Pancreas (tissue), 10 donors: ENCODE measurements around the gene PCDHB4. TPM values are rescaled to one million over a fixed set of nuclear protein-coding genes. Genes with fewer than 3 reads are reported as not detected.
A peak's percentile ranks its signal among the peaks of the same experiment; 100 is the strongest.
"Not testable (repeated sequence)": the region's sequence is repeated elsewhere in the genome, so short reads cannot be mapped to it uniquely, and the experiment has no call there.

ENCODE experiments used
- ATAC-seq, 4 donors: fragments of 200-7000 bp; cut with Tn5 transposase; one replicate each; pipeline versions ENCODE4 v1.8.0 to v1.9.1; 2020; ENCODE audit warnings: mild to moderate bottlenecking in 4 of 4, moderate library complexity in 4 of 4
- DNase-seq, 6 donors: peaks; one replicate each; pipeline ENCODE4 v3.0.0-alpha.2; 2020
- FAIRE-seq: peaks from 2 replicates; lab custom pipeline; 2012; peaks lifted over from hg19 to GRCh38; lab: Jason Lieb, UNC
- H3K27ac ChIP-seq, 4 donors: fragments of 200-600 bp; sonication (generic); 1 replicate in 3 of 4; 2 replicates in 1 of 4; pipeline versions ENCODE4 v1.5.0 to v1.8.0; 2020
- H3K27me3 ChIP-seq, 4 donors: fragments of 200-600 bp; one replicate each; pipeline ENCODE4 v1.8.0; 2021
- H3K36me3 ChIP-seq, 3 donors: fragments of 200-600 bp; sonication (generic) in 1 of 3; one replicate each; pipeline versions ENCODE4 v1.5.0 to v1.8.0; 2020 to 2021
- H3K4me1 ChIP-seq, 3 donors: fragments of 200-600 bp; one replicate each; pipeline ENCODE4 v1.8.0; 2021
- H3K4me3 ChIP-seq, 4 donors: fragments of 200-600 bp; sonication (generic) in 2 of 4; one replicate each; pipeline versions ENCODE4 v1.5.0 to v1.8.0; 2020 to 2021
- H3K9me3 ChIP-seq, 4 donors: fragments of 200-600 bp; one replicate each; pipeline ENCODE4 v1.8.0; 2021
- WGBS, 2 donors: extraction: QIAGEN DNeasy Blood & Tissue Kit; methylation state at CpG; one replicate each; pipeline ENCODE4 v1.1.7; 2013; 5-methylcytosine and 5-hydroxymethylcytosine counted together
- intact Hi-C, 3 donors: fragments of 100-400 bp; cut with DNase I; formaldehyde crosslinking; loops; one replicate each; pipeline versions ENCODE4 v1.11.1 to v1.14.2; 2022
- polyA plus RNA-seq, 2 donors: library from polyadenylated mRNA; stranded (reverse); fragments of 200-250 nt; gene quantifications; one replicate each; pipeline ENCODE4 v1.2.3, GENCODE V29; 2013
- total RNA-seq, 6 donors: library from RNA; stranded (reverse); fragmentation: NEBNext Ultra II Directional in 4 of 6; extraction: Animal tissue kit (Norgen Biotek cat#: 25700) in 4 of 6; gene quantifications; one replicate each; pipeline versions ENCODE4 v1.2.1 to v1.2.4, GENCODE V29; 2021 to 2023
- TF ChIP-seq, protein P1 (sequence below), 4 donors: fragments of 200-600 bp; sonication (generic) in 3 of 4; IDR thresholded peaks; one replicate each; pipeline versions ENCODE4 v1.5.0 to v1.8.0; 2021; ENCODE audit warnings: antibody characterized with exemption in 4 of 4
- donor health status: healthy with polysubstance abuse.
- donor health status: DM: no; HTN: no; CAD: no; lungs with moderate emphysema.
- donor health status: DM: no; HTN: no; CAD: no.
- donor health status: control.
- donor health status: control.
- donor health status: Bipolar disorder and iron deficiency.
- donor health status: DM: yes; HTN: yes; CAD: no.
- donor health status: DM: no; HTN: no; CAD: no.
- donor health status: DM: no; HTN: no; CAD: no.
- donor health status: DM: yes; HTN: yes; CAD: no.

Gene PCDHB4
- total and polyA plus RNA-seq, 8 donors: 1.2 to 7.2 (median 4.5) TPM

DNA sequence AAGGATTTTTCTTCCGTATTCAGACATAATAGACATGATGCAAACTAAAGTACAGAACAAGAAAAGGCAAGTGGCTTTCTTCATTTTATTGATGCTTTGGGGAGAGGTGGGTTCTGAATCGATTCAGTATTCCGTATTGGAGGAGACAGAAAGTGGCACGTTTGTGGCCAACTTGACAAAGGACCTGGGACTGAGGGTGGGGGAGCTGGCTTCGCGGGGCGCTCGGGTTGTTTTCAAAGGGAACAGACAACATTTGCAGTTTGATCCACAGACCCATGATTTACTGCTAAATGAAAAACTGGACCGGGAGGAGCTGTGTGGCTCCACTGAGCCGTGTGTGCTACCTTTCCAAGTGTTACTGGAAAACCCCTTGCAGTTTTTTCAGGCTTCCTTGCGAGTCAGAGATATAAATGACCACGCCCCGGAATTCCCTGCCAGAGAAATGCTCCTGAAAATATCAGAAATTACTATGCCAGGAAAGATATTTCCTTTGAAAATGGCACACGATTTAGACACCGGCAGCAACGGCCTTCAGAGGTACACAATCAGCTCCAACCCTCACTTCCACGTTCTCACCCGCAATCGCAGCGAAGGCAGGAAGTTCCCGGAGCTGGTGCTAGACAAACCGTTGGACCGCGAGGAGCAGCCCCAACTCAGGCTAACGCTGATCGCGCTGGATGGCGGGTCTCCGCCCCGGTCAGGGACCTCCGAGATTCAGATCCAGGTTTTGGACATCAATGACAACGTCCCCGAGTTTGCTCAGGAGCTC, 28.8 kb downstream of the PCDHB4 start:
- H3K4me3 ChIP-seq: peak overlapping the region in 1 of 4 donors; percentile 11
- ATAC-seq (no peak), FAIRE-seq (no peak), DNase-seq (no peak)
- intact Hi-C loops: loop anchor here in 1 of 3 donors (10.0 kb wide), 1 partner anchor 234 kb away; the partner anchor contains the start of genes PCDHGA7 and PCDHGB4
- H3K27ac ChIP-seq: no peak overlapping the region
- no peaks in the 10 kb centered on the region for H3K27me3 ChIP-seq
- no peaks in the 10 kb centered on the region for H3K4me1 ChIP-seq
- TF ChIP-seq, protein P1, sequence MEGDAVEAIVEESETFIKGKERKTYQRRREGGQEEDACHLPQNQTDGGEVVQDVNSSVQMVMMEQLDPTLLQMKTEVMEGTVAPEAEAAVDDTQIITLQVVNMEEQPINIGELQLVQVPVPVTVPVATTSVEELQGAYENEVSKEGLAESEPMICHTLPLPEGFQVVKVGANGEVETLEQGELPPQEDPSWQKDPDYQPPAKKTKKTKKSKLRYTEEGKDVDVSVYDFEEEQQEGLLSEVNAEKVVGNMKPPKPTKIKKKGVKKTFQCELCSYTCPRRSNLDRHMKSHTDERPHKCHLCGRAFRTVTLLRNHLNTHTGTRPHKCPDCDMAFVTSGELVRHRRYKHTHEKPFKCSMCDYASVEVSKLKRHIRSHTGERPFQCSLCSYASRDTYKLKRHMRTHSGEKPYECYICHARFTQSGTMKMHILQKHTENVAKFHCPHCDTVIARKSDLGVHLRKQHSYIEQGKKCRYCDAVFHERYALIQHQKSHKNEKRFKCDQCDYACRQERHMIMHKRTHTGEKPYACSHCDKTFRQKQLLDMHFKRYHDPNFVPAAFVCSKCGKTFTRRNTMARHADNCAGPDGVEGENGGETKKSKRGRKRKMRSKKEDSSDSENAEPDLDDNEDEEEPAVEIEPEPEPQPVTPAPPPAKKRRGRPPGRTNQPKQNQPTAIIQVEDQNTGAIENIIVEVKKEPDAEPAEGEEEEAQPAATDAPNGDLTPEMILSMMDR (IDR thresholded peaks at IDR 0.05): no peak
- no peaks in the 10 kb centered on the region for H3K36me3 ChIP-seq
- H3K9me3 ChIP-seq: peaks cover 0 to 4% (median 0%) of the 10 kb centered on the region in 4 donors
- WGBS, 2 donors: 29 to 48% methylated on average over 33 of the region's 33 CpGs

GRCh38 chr5:141150993-141151325, 29.3 kb downstream of the PCDHB4 start:
- Histone ChIP-seq H3K9me3 (peaks cover 0 to 4% (median 0%) of the 10 kb centered on the region in 4 donors), H3K4me1 (no peaks in the 10 kb centered on the region), H3K27me3 (no peaks in the 10 kb centered on the region), H3K4me3 (no peak overlapping the region), H3K27ac (no peak overlapping the region), H3K36me3 (no peaks in the 10 kb centered on the region)
- 22 to 48% methylated on average over 13 of the region's 13 CpGs for WGBS, 2 donors
- no peak for FAIRE-seq
- DNase-seq: no peak
- no peak for ATAC-seq
- intact Hi-C loops: loop anchor here in 1 of 3 donors (10.0 kb wide), 1 partner anchor 234 kb away; the partner anchor contains the start of genes PCDHGA7 and PCDHGB4
- TF ChIP-seq, protein P1 (IDR thresholded peaks at IDR 0.05): no peak

GRCh38 chr5:141151632-141152031, 30.0 kb downstream of the PCDHB4 start:
- H3K36me3 ChIP-seq, H3K4me3 ChIP-seq, ATAC-seq, H3K4me1 ChIP-seq, H3K9me3 ChIP-seq, FAIRE-seq, H3K27ac ChIP-seq, H3K27me3 ChIP-seq, DNase-seq: not testable (repeated sequence)
- WGBS, 2 donors: 23 to 40% methylated on average over 32 to 41 of the region's 41 CpGs
- intact Hi-C loops: loop anchor here in 1 of 3 donors (10.0 kb wide), 1 partner anchor 233 kb away; the partner anchor contains the start of genes PCDHGA7 and PCDHGB4

DNA sequence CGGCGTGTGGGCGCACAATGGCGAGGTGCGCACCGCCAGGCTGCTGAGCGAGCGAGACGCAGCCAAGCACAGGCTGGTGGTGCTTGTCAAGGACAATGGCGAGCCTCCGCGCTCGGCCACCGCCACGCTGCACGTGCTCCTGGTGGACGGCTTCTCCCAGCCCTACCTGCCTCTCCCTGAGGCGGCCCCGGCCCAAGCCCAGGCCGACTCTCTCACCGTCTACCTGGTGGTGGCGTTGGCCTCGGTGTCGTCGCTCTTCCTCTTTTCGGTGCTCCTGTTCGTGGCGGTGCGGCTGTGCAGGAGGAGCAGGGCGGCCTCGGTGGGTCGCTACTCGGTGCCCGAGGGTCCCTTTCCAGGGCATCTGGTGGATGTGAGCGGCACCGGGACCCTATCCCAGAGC, 30.5 kb downstream of the PCDHB4 start:
- 27 to 29% methylated on average over 14 to 36 of the region's 36 CpGs for WGBS, 2 donors
- intact Hi-C loops: loop anchor here in 1 of 3 donors (10.0 kb wide), 1 partner anchor 233 kb away; the partner anchor contains the start of genes PCDHGA7 and PCDHGB4
- not testable (repeated sequence) for H3K4me1 ChIP-seq, FAIRE-seq, ATAC-seq, H3K4me3 ChIP-seq, DNase-seq, H3K36me3 ChIP-seq, H3K9me3 ChIP-seq, H3K27ac ChIP-seq, H3K27me3 ChIP-seq

- ATAC-seq (no peak), FAIRE-seq (no peak), DNase-seq (no peak)
- TF ChIP-seq, protein P1 (IDR thresholded peaks at IDR 0.05): no peak
- Histone ChIP-seq H3K4me1 (no peaks in the 10 kb centered on the region), H3K27me3 (peaks cover 0 to 3% (median 0%) of the 10 kb centered on the region in 4 donors), H3K4me3 (no peak overlapping the region), H3K36me3 (no peaks in the 10 kb centered on the region), H3K9me3 (peaks cover 0 to 4% (median 0%) of the 10 kb centered on the region in 4 donors), H3K27ac (no peak overlapping the region)
- WGBS, 2 donors: 21 to 35% methylated on average over 21 of the region's 21 CpGs
- intact Hi-C loops: loop anchor here in 1 of 3 donors (10.0 kb wide), 1 partner anchor 229 kb away; the partner anchor contains the start of genes PCDHGA7 and PCDHGB4
Measured at GRCh38 chr5:141155540-141156374, 34.1 kb downstream of the PCDHB4 start.

DNA sequence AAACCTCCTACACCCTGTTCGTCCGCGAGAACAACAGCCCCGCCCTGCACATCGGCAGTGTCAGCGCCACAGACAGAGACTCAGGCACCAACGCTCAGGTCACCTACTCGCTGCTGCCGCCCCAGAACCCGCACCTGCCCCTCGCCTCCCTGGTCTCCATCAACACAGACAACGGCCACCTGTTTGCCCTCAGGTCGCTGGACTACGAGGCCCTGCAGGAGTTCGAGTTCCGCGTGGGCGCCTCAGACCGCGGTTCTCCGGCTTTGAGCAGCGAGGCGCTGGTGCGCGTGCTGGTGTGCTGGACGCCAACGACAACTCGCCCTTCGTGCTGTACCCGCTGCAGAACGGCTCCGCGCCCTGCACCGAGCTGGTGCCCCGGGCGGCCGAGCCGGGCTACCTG, 35.7 kb downstream of the PCDHB4 start:
- 19 to 32% methylated on average over 29 to 38 of the region's 38 CpGs for WGBS, 2 donors
- intact Hi-C loops: loop anchor here in 1 of 3 donors (10.0 kb wide), 1 partner anchor 227 kb away; the partner anchor contains the start of genes PCDHGA7 and PCDHGB4
- not testable (repeated sequence) for FAIRE-seq

GRCh38 chr5:141157901-141158300, 36.3 kb downstream of the PCDHB4 start:
- not testable (repeated sequence) for DNase-seq

More for the DNA sequence above, 35.7 kb downstream of the PCDHB4 start:
- not testable (repeated sequence) for H3K4me1 ChIP-seq, H3K36me3 ChIP-seq, H3K4me3 ChIP-seq, DNase-seq, ATAC-seq, H3K27ac ChIP-seq, H3K27me3 ChIP-seq, H3K9me3 ChIP-seq

More at GRCh38 chr5:141157901-141158300, 36.3 kb downstream of the PCDHB4 start:
- not testable (repeated sequence) for H3K4me3 ChIP-seq, H3K27me3 ChIP-seq, H3K27ac ChIP-seq, H3K36me3 ChIP-seq, ATAC-seq, H3K4me1 ChIP-seq, H3K9me3 ChIP-seq, FAIRE-seq
- intact Hi-C loops: loop anchor here in 1 of 3 donors (10.0 kb wide), 1 partner anchor 227 kb away; the partner anchor contains the start of genes PCDHGA7 and PCDHGB4
- WGBS, 2 donors: 30 to 39% methylated on average over 17 to 21 of the region's 28 CpGs
